ENCODE results near the gene EMILIN2. TPM values are rescaled to one million over a fixed set of nuclear protein-coding genes. Genes with fewer than 3 reads are reported as not detected.

EMILIN2 gene
- total and polyA plus RNA-seq, 4 donors, result 0.58 to 4.6 (median 1.8) TPM

GRCh38 chr18:2900684-2901422, 54.0 kb downstream of the EMILIN2 start:
- H3K4me1 ChIP-seq (ENCODE audit: control insufficient read depth in 4 of 4, insufficient read depth in 4 of 4, low read length in 3 of 4), result no peaks in the 10 kb centered on the region
- H3K36me3 ChIP-seq (ENCODE audit: control insufficient read depth in 4 of 4, insufficient read depth in 3 of 4, low read depth in 1 of 4, low read length in 3 of 4), result no peaks in the 10 kb centered on the region
- 89% methylated on average over 8 of the region's 8 CpGs for WGBS
- no peaks in the 10 kb centered on the region for H3K27me3 ChIP-seq (ENCODE audit: control insufficient read depth in 4 of 4, insufficient read depth in 4 of 4, low read length in 3 of 4)
- H3K9ac ChIP-seq (ENCODE audit: low read depth in 1 of 2, low read length in 2 of 2), result no peak overlapping the region
- no peaks in the 10 kb centered on the region for H3K9me3 ChIP-seq (ENCODE audit: control insufficient read depth in 4 of 4, low read length in 3 of 4)
- DNase-seq (ENCODE audit: low spot score), result no peak
- TF ChIP-seq RXRA (IDR thresholded peaks at IDR 0.05) (no peak), ZBTB33 (IDR thresholded peaks at IDR 0.05) (no peak), TAF1 (conservative IDR thresholded peaks at IDR 0.05) (no peak), RAD21 (IDR thresholded peaks at IDR 0.05) (no peak), NR2F2 (IDR thresholded peaks at IDR 0.05) (no peak), YY1 (IDR thresholded peaks at IDR 0.05) (no peak)
- H3K27ac ChIP-seq (ENCODE audit: low read depth in 1 of 2, low read length in 2 of 2), result no peak overlapping the region
- H3K4me3 ChIP-seq (ENCODE audit: low read depth in 1 of 3, low read length in 3 of 3), result no peak overlapping the region

- Histone ChIP-seq H3K9me3 (ENCODE audit: control insufficient read depth in 4 of 4, low read length in 3 of 4) (no peaks in the 10 kb centered on the region), H3K4me3 (ENCODE audit: low read depth in 1 of 3, low read length in 3 of 3) (no peak overlapping the region), H3K27me3 (ENCODE audit: control insufficient read depth in 4 of 4, insufficient read depth in 4 of 4, low read length in 3 of 4) (no peaks in the 10 kb centered on the region), H3K9ac (ENCODE audit: low read depth in 1 of 2, low read length in 2 of 2) (no peak overlapping the region), H3K27ac (ENCODE audit: low read depth in 1 of 2, low read length in 2 of 2) (no peak overlapping the region), H3K36me3 (ENCODE audit: control insufficient read depth in 4 of 4, insufficient read depth in 3 of 4, low read depth in 1 of 4, low read length in 3 of 4) (no peaks in the 10 kb centered on the region), H3K4me1 (ENCODE audit: control insufficient read depth in 4 of 4, insufficient read depth in 4 of 4, low read length in 3 of 4) (peaks cover 0 to 2% (median 2%) of the 10 kb centered on the region in 4 donors)
- DNase-seq (ENCODE audit: low spot score), result no peak
- WGBS, result 88% methylated on average over 14 of the region's 14 CpGs
- TF ChIP-seq RXRA (IDR thresholded peaks at IDR 0.05) (no peak), JUND (IDR thresholded peaks at IDR 0.05) (no peak), REST (IDR thresholded peaks at IDR 0.05) (no peak), FOXA2 (IDR thresholded peaks at IDR 0.05) (no peak), EGR1 (IDR thresholded peaks at IDR 0.05; ENCODE audit: low read depth in 2 of 2) (no peak), GABPA (IDR thresholded peaks at IDR 0.05 in 1 of 2, conservative IDR thresholded peaks at IDR 0.05 in 1 of 2) (no peak), RAD21 (IDR thresholded peaks at IDR 0.05) (no peak), MAX (IDR thresholded peaks at IDR 0.05) (no peak), HNF4G (IDR thresholded peaks at IDR 0.05) (no peak), HNF4A (conservative IDR thresholded peaks at IDR 0.05) (no peak), FOXA1 (IDR thresholded peaks at IDR 0.05) (no peak), ATF3 (IDR thresholded peaks at IDR 0.05) (no peak), CTCF (IDR thresholded peaks at IDR 0.05; ENCODE audit: low read depth, low read length, missing input control) (no peak), ZBTB33 (IDR thresholded peaks at IDR 0.05) (no peak), SP1 (IDR thresholded peaks at IDR 0.05) (no peak), NR2F2 (IDR thresholded peaks at IDR 0.05) (no peak)
Measured at GRCh38 chr18:2901423-2901985, 54.7 kb downstream of the EMILIN2 start.
